ENCODE data around the gene ARRB2. TPM values are rescaled to one million over a fixed set of nuclear protein-coding genes. Genes with fewer than 3 reads are reported as not detected.

ARRB2 gene
- total RNA-seq, 6 experiments from 2014 or later: 8.0 to 10.7 (median 9.1) TPM

DNA sequence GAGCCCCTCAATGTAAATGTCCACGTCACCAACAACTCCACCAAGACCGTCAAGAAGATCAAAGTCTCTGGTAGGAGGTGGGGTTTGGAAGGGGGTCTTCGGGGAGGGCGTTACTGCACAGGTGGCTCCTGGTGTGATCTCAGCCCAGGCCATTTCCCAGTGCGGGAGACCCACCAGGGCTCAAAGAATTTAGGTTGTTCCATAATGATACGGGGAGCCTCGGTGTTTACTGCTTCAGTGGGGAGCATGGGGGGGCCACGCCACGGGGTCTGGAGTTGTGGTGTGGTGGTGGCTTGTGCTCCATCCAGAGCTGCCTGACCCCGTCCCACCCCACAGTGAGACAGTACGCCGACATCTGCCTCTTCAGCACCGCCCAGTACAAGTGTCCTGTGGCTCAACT, 7.8 kb downstream of the ARRB2 start:
- Mint-ChIP-seq H3K9me3 (no peaks in the 10 kb centered on the region), H3K4me3 (no peak overlapping the region), H3K27me3 (ENCODE audit: insufficient read depth) (no peaks in the 10 kb centered on the region; the same call in none of the 2 replicates), H3K27ac (no peak overlapping the region), H3K4me1 (ENCODE audit: low read depth) (peaks cover 13% of the 10 kb centered on the region), H3K36me3 (ENCODE audit: low read depth) (no peaks in the 10 kb centered on the region)
- TF ChIP-seq, protein P1, sequence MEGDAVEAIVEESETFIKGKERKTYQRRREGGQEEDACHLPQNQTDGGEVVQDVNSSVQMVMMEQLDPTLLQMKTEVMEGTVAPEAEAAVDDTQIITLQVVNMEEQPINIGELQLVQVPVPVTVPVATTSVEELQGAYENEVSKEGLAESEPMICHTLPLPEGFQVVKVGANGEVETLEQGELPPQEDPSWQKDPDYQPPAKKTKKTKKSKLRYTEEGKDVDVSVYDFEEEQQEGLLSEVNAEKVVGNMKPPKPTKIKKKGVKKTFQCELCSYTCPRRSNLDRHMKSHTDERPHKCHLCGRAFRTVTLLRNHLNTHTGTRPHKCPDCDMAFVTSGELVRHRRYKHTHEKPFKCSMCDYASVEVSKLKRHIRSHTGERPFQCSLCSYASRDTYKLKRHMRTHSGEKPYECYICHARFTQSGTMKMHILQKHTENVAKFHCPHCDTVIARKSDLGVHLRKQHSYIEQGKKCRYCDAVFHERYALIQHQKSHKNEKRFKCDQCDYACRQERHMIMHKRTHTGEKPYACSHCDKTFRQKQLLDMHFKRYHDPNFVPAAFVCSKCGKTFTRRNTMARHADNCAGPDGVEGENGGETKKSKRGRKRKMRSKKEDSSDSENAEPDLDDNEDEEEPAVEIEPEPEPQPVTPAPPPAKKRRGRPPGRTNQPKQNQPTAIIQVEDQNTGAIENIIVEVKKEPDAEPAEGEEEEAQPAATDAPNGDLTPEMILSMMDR (IDR thresholded peaks at IDR 0.05): no peak
- DNase-seq: no peak

- Mint-ChIP-seq H3K4me3 (no peak overlapping the region), H3K4me1 (ENCODE audit: low read depth) (peaks cover 13% of the 10 kb centered on the region), H3K36me3 (ENCODE audit: low read depth) (no peaks in the 10 kb centered on the region), H3K27ac (no peak overlapping the region), H3K9me3 (no peaks in the 10 kb centered on the region), H3K27me3 (ENCODE audit: insufficient read depth) (no peaks in the 10 kb centered on the region; the same call in none of the 2 replicates)
- no peak for DNase-seq
- TF ChIP-seq, protein P1 (IDR thresholded peaks at IDR 0.05): no peak
These were observed 8.7 kb downstream of the ARRB2 start for GRCh38 chr17:4719146-4719545.

- H3K4me1 Mint-ChIP-seq (ENCODE audit: low read depth): peaks cover 13% of the 10 kb centered on the region
- H3K27me3 Mint-ChIP-seq (ENCODE audit: insufficient read depth): no peaks in the 10 kb centered on the region; the same call in none of the 2 replicates
- no peak overlapping the region for H3K27ac Mint-ChIP-seq
- TF ChIP-seq, protein P1 (IDR thresholded peaks at IDR 0.05): no peak
- no peak overlapping the region for H3K4me3 Mint-ChIP-seq
- no peaks in the 10 kb centered on the region for H3K9me3 Mint-ChIP-seq
- DNase-seq: no peak
- no peaks in the 10 kb centered on the region for H3K36me3 Mint-ChIP-seq (ENCODE audit: low read depth)
These were observed 9.3 kb downstream of the ARRB2 start for GRCh38 chr17:4719684-4720221.

DNA sequence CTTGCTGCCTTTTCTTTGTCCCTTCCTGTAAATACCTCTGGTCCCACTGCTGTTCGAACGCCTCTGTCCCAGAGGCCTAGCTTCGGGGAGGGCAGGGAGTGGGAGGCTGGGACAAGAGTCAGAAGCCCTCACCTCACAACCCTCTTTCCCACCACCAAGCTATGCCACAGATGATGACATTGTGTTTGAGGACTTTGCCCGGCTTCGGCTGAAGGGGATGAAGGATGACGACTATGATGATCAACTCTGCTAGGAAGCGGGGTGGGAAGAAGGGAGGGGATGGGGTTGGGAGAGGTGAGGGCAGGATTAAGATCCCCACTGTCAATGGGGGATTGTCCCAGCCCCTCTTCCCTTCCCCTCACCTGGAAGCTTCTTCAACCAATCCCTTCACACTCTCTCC, 10.4 kb downstream of the ARRB2 start:
- DNase-seq: no peak
- H3K4me1 Mint-ChIP-seq (ENCODE audit: low read depth): peaks cover 13% of the 10 kb centered on the region

DNA sequence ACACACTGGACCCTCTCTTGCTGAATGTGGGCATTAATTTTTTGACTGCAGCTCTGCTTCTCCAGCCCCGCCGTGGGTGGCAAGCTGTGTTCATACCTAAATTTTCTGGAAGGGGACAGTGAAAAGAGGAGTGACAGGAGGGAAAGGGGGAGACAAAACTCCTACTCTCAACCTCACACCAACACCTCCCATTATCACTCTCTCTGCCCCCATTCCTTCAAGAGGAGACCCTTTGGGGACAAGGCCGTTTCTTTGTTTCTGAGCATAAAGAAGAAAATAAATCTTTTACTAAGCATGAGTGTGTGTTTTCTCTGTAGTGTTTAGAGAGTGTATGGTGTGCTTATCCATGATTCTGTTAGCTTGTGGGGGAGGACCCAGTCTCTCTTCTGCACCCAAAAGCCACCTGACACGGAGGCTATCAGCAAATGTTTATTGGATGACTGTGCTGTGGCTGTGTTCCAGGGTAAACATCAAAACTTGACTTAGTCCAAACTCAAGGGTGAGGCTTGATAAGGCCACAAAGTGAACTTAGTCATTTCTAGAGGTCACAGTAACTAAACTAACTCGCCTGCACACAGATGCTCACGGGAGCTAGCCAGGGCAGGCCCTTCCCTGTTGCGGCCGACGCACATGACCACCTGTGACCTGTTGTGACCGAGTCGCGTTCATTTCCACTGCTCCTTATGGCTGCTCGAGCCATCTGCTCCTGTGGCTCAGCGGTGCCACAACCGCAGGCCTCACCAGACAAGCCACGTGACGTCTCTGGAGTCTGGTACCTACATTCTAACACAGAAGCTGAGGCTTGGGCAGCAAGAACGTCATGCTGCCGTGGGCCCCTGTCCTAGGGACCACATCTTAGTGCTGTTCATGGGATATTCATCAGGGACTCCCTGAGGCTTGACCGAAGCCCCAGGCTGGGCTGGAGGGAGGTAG, 11.0 kb downstream of the ARRB2 start:
- Mint-ChIP-seq H3K4me3 (no peak overlapping the region), H3K4me1 (ENCODE audit: low read depth) (peaks cover 13% of the 10 kb centered on the region), H3K27me3 (ENCODE audit: insufficient read depth) (peaks cover 5% of the 10 kb centered on the region), H3K9me3 (no peaks in the 10 kb centered on the region), H3K27ac (no peak overlapping the region), H3K36me3 (ENCODE audit: low read depth) (no peaks in the 10 kb centered on the region)
- TF ChIP-seq, protein P1 (IDR thresholded peaks at IDR 0.05): no peak
- no peak for DNase-seq

More for the DNA sequence above, 10.4 kb downstream of the ARRB2 start:
- H3K27me3 Mint-ChIP-seq (ENCODE audit: insufficient read depth): peaks cover 3% of the 10 kb centered on the region
- H3K4me3 Mint-ChIP-seq: no peak overlapping the region
- no peak overlapping the region for H3K27ac Mint-ChIP-seq
- no peaks in the 10 kb centered on the region for H3K36me3 Mint-ChIP-seq (ENCODE audit: low read depth)
- no peaks in the 10 kb centered on the region for H3K9me3 Mint-ChIP-seq
- TF ChIP-seq, protein P1 (IDR thresholded peaks at IDR 0.05): no peak
